Testis (tissue), 2 donors: ENCODE data around the gene C1orf56.

Experiments used
- CTCF ChIP-seq, 3 experiments: fragments of 450-650 bp in 2 of 3; fragments of 200-600 bp in 1 of 3; sonication (generic) in 1 of 3; IDR thresholded peaks; one replicate each; pipeline ENCODE4 v1.5.1; 2016 to 2019; ENCODE audit warnings: antibody characterized with exemption in 3 of 3, mild to moderate bottlenecking in 2 of 3, moderate library complexity in 1 of 3
- POLR2A ChIP-seq: fragments of 450-650 bp; IDR thresholded peaks from one replicate; pipeline ENCODE4 v1.6.1; 2017; ENCODE audit warnings: antibody characterized with exemption, mild to moderate bottlenecking, moderate library complexity

- no peak for TF ChIP-seq CTCF (IDR thresholded peaks at IDR 0.05)
- TF ChIP-seq POLR2A: no peak
These were observed 15.4 kb upstream of the C1orf56 start for GRCh38 chr1:151032164-151032563.
